HepG2 (cell line): ENCODE measurements around the gene CCDC88C. TPM values are rescaled to one million over a fixed set of nuclear protein-coding genes. Genes with fewer than 3 reads are reported as not detected.

Experiments
- KLF15 ChIP-seq: sonication (generic); formaldehyde crosslinking; IDR thresholded peaks from 2 replicates; pipeline ENCODE4 v1.8.1; 2023; ENCODE audit warnings: borderline replicate concordance, mild to moderate bottlenecking, inconsistent platforms, missing genetic modification reagents, mixed read lengths
- MIER2 ChIP-seq: IDR thresholded peaks from 2 replicates; pipeline ENCODE4 v1.6.1; 2016; ENCODE audit warnings: missing biosample characterization, missing genetic modification reagents
- NKX3-1 ChIP-seq: sonication (generic); formaldehyde crosslinking; IDR thresholded peaks from 2 replicates; pipeline ENCODE4 v1.5.0; 2020; ENCODE audit warnings: missing genetic modification reagents
- NR2F2 ChIP-seq: IDR thresholded peaks from 2 replicates; pipeline ENCODE4 v1.6.1; 2012; ENCODE audit warnings: low read depth, inconsistent platforms, borderline replicate concordance
- RBM39 ChIP-seq: fragments of 200-400 bp; formaldehyde crosslinking; IDR thresholded peaks from one replicate; pipeline ENCODE4 v1.6.1; 2018; ENCODE audit warnings: antibody characterized with exemption, mild to moderate bottlenecking, low read depth, low read length; ENCODE audit not compliant: poor library complexity, severe bottlenecking
- RFX5 ChIP-seq: IDR thresholded peaks from 2 replicates; pipeline ENCODE4 v1.6.1; 2011; ENCODE audit warnings: low read depth, low read length, improper control_type of control experiment
- SMC3 ChIP-seq: IDR thresholded peaks from 2 replicates; pipeline ENCODE4 v1.6.1; 2011; ENCODE audit warnings: low read length, improper control_type of control experiment
- TERF1 ChIP-seq: sonication (generic); formaldehyde crosslinking; IDR thresholded peaks from 2 replicates; pipeline ENCODE4 v1.8.0; 2022; ENCODE audit warnings: mild to moderate bottlenecking, missing genetic modification reagents, moderate library complexity
- THRA ChIP-seq: sonication (generic); formaldehyde crosslinking; IDR thresholded peaks from 2 replicates; pipeline ENCODE4 v1.4.0; 2020; ENCODE audit warnings: missing genetic modification reagents, borderline replicate concordance
- YEATS2 ChIP-seq: sonication (generic); formaldehyde crosslinking; IDR thresholded peaks from 2 replicates; pipeline ENCODE4 v1.4.0; 2020; ENCODE audit warnings: missing genetic modification reagents, borderline replicate concordance
- ZNF121 ChIP-seq: sonication (generic); formaldehyde crosslinking; IDR thresholded peaks from 2 replicates; pipeline ENCODE4 v1.5.0; 2020; ENCODE audit warnings: mild to moderate bottlenecking, missing genetic modification reagents
- ZNF24 ChIP-seq: fragments of 450-650 bp; IDR thresholded peaks from 2 replicates; pipeline ENCODE4 v1.6.1; 2017; ENCODE audit warnings: antibody characterized with exemption, mild to moderate bottlenecking
- ZSCAN30 ChIP-seq: sonication (generic); formaldehyde crosslinking; IDR thresholded peaks from 2 replicates; pipeline ENCODE4 v1.5.0; 2020; ENCODE audit warnings: mild to moderate bottlenecking, missing genetic modification reagents
- polyA plus RNA-seq, 8 experiments: library from polyadenylated mRNA; depleted of rRNA in 3 of 8; stranded (reverse) in 7 of 8; unstranded in 1 of 8; fragments of >200 nt; fragmentation: Illumina TruSeq in 4 of 8; extraction: Trizol in 4 of 8; gene quantifications; 2 replicates each; pipeline versions ENCODE4 v1.2.1 to v1.2.3, GENCODE V29; 2011 to 2016; ENCODE audit warnings: low read depth in 4 of 8, missing spikeins in 1 of 8, mixed read lengths in 1 of 8; ENCODE audit not compliant: insufficient read depth in 1 of 8
- total RNA-seq, 5 experiments: library from RNA; depleted of rRNA; stranded (reverse); fragments of >200 nt; fragmentation: Illumina TruSeq; extraction: Trizol; gene quantifications; 2 replicates each; pipeline ENCODE4 v1.2.3, GENCODE V29; 2016; ENCODE audit warnings: low read depth in 1 of 5
- TF ChIP-seq, protein P1 (sequence below): sonication (generic); formaldehyde crosslinking; IDR thresholded peaks from 2 replicates; pipeline ENCODE4 v1.5.0; 2020; ENCODE audit warnings: mild to moderate bottlenecking, missing genetic modification reagents
- TF ChIP-seq, protein P2 (sequence below): sonication (generic); formaldehyde crosslinking; IDR thresholded peaks from 2 replicates; pipeline ENCODE4 v1.5.0; 2020; ENCODE audit warnings: mild to moderate bottlenecking, missing genetic modification reagents, moderate library complexity
- TF ChIP-seq, protein P3 (sequence below): sonication (generic); formaldehyde crosslinking; IDR thresholded peaks from 2 replicates; pipeline ENCODE4 v1.5.0; 2020; ENCODE audit warnings: mild to moderate bottlenecking, missing genetic modification reagents, borderline replicate concordance

Gene CCDC88C
- total and polyA plus RNA-seq, 2 of the 13 experiments (the other 11 are each of a cell fraction or from before 2014, with no cell fraction given): 3.6 to 11.7 TPM

DNA sequence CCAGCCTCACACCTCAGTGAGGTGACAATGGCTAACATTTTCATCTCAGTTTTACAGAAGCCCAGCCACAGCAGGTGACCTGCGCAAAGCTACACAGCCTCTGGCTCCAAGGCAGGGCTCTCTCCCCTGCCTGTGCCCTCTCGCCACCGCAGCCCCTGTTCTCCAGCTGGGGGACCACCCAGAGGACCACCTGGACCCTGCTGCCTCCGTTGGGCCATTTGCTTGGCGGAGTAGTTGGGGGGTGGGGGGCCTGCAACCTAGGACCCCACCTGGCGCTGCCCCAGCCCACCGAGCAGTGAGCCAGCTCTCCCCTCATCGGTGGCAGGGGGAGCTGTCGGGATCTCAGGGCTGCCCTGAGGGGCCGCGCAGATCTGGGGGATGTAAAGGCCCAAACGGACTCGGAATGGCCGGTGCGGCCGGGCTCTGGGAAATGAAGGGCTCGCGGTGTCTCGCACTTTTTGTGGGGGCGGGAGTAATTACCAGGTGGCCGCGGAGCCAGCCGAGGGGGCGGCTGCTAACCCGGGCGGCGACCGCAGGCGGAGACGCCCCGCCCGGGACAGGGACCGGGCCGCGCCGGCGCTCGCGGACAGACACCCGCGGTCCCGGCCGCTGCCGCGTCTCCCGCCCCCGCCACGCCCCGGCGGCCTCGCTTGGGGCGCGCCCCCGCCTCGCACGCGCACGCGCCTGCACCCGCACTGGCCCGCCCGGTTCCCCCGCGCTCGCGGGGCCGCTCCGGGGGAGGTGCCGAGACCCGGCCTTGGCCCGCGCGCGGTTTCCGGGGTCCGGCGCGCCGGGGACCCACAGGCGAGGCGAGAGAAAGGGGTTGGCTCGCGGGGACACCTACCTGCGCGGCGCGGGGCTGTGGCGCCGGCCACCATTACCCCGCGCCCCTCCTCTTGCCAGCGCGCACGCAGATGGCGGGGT lies 164.5 kb downstream of the CCDC88C start (continued):
- no peak for TF ChIP-seq MIER2 (CRISPR knock-in tag)
- peak; percentile 46 for TF ChIP-seq RBM39
- TF ChIP-seq TERF1: no peak
- no peak for TF ChIP-seq NR2F2
- TF ChIP-seq SMC3: no peak
- no peak for TF ChIP-seq NKX3-1 (CRISPR knock-in tag)
- TF ChIP-seq, protein P1, sequence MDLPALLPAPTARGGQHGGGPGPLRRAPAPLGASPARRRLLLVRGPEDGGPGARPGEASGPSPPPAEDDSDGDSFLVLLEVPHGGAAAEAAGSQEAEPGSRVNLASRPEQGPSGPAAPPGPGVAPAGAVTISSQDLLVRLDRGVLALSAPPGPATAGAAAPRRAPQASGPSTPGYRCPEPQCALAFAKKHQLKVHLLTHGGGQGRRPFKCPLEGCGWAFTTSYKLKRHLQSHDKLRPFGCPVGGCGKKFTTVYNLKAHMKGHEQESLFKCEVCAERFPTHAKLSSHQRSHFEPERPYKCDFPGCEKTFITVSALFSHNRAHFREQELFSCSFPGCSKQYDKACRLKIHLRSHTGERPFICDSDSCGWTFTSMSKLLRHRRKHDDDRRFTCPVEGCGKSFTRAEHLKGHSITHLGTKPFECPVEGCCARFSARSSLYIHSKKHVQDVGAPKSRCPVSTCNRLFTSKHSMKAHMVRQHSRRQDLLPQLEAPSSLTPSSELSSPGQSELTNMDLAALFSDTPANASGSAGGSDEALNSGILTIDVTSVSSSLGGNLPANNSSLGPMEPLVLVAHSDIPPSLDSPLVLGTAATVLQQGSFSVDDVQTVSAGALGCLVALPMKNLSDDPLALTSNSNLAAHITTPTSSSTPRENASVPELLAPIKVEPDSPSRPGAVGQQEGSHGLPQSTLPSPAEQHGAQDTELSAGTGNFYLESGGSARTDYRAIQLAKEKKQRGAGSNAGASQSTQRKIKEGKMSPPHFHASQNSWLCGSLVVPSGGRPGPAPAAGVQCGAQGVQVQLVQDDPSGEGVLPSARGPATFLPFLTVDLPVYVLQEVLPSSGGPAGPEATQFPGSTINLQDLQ (CRISPR knock-in tag): no peak
- TF ChIP-seq, protein P2, sequence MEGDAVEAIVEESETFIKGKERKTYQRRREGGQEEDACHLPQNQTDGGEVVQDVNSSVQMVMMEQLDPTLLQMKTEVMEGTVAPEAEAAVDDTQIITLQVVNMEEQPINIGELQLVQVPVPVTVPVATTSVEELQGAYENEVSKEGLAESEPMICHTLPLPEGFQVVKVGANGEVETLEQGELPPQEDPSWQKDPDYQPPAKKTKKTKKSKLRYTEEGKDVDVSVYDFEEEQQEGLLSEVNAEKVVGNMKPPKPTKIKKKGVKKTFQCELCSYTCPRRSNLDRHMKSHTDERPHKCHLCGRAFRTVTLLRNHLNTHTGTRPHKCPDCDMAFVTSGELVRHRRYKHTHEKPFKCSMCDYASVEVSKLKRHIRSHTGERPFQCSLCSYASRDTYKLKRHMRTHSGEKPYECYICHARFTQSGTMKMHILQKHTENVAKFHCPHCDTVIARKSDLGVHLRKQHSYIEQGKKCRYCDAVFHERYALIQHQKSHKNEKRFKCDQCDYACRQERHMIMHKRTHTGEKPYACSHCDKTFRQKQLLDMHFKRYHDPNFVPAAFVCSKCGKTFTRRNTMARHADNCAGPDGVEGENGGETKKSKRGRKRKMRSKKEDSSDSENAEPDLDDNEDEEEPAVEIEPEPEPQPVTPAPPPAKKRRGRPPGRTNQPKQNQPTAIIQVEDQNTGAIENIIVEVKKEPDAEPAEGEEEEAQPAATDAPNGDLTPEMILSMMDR (CRISPR knock-in tag): peak; percentile 14; the same call in 1 of the 2 replicates
- TF ChIP-seq THRA (CRISPR knock-in tag): no peak
- TF ChIP-seq RFX5: no peak
- no peak for TF ChIP-seq ZNF121
- no peak for TF ChIP-seq KLF15 (CRISPR knock-in tag)
- TF ChIP-seq YEATS2 (CRISPR knock-in tag): no peak
- TF ChIP-seq ZSCAN30 (CRISPR knock-in tag): no peak
- TF ChIP-seq, protein P3, sequence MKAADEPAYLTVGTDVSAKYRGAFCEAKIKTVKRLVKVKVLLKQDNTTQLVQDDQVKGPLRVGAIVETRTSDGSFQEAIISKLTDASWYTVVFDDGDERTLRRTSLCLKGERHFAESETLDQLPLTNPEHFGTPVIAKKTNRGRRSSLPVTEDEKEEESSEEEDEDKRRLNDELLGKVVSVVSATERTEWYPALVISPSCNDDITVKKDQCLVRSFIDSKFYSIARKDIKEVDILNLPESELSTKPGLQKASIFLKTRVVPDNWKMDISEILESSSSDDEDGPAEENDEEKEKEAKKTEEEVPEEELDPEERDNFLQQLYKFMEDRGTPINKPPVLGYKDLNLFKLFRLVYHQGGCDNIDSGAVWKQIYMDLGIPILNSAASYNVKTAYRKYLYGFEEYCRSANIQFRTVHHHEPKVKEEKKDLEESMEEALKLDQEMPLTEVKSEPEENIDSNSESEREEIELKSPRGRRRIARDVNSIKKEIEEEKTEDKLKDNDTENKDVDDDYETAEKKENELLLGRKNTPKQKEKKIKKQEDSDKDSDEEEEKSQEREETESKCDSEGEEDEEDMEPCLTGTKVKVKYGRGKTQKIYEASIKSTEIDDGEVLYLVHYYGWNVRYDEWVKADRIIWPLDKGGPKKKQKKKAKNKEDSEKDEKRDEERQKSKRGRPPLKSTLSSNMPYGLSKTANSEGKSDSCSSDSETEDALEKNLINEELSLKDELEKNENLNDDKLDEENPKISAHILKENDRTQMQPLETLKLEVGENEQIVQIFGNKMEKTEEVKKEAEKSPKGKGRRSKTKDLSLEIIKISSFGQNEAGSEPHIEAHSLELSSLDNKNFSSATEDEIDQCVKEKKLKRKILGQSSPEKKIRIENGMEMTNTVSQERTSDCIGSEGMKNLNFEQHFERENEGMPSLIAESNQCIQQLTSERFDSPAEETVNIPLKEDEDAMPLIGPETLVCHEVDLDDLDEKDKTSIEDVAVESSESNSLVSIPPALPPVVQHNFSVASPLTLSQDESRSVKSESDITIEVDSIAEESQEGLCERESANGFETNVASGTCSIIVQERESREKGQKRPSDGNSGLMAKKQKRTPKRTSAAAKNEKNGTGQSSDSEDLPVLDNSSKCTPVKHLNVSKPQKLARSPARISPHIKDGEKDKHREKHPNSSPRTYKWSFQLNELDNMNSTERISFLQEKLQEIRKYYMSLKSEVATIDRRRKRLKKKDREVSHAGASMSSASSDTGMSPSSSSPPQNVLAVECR: no peak
- no peak for TF ChIP-seq ZNF24
